HG02870 (cell line): ENCODE data around the gene SLC25A12.
A peak's percentile ranks its signal among the peaks of the same experiment; 100 is the strongest.

ENCODE experiments used
- ATAC-seq: cut with Tn5 transposase; IDR thresholded peaks from one replicate; pipeline ENCODE4 v1.9.1; 2021; ENCODE audit warnings: mild to moderate bottlenecking, moderate library complexity; ENCODE audit not compliant: unreplicated experiment

The SLC25A12 gene

DNA sequence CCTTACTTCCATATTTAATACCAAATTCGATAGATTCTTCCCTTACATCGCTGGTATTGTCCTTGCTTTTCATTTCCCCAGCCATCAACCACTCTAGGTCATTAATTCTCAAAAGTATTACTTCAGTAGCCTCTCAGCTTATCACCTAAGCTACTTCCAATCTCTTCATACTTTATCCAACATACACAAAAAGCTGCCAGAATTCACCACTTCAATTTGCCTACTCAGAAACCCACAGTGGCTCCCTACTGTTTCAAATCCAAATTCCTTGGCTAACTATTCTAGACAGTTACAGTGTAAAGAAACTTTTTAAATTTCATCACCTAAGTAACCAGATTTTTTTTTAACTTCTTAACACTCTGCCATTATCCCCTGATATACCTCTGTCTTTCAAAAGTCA lies 4.7 kb downstream of the SLC25A12 start:
- no peak for ATAC-seq

DNA sequence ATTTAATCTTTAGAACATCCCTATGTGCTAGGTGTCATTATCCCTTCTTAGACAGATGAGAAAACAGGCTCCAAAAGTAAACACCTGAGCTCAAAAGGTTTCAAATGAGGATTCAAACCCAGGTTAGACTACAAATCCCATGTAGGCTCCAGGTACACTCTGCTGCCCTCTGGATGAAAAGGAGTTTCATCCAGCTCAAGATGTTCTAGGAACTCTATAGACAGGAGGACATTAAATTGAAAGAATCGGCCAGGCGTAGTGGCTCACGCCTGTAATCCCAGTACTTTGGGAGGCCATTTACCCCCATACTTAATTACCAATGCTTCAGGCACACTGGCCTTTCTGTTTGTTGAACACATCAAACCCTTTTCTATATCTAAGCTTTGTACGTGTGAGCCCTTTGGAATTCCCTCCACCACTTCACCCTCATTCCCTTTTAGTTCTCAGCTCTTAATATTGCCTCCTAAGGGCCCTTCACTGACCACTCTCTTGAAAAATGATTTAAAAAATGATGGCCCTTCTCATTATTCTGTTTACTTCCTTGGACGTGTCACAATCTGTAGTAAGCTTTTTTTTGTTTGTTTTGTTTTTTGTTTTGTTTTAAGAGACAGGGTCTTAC lies 10.7 kb downstream of the SLC25A12 start:
- ATAC-seq, result no peak

DNA sequence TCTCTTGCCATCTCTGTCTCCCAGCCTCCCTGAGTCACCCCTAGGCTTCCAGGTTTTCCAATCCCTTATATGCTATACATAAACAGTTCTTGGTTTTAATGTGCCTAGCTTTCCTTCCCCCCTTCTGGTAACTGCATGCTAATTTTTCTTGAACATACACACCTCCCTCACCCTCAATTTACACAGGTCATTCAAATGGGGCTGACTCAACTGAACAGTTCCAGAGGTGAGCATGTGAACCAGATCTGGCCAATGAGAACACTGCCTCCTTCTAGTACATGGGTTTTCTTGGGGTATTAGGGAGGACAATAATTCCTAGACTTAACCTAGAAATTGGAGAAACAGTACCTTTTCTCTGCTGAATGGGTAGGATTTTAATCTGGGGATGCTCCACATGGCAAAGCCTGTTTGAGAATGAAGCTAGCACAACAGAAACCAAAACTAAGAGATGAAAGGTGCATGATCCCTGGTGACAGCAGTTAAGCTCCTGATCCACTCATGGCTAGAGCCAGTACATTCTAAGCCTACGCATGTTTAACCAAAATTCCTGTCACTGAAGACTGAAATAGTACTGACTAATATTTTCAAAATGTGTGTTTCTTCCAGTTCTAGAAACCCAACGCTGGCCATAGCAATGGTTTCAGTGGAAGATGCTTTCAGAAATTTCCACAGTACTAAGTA lies 11.8 kb downstream of the SLC25A12 start:
- no peak for ATAC-seq

DNA sequence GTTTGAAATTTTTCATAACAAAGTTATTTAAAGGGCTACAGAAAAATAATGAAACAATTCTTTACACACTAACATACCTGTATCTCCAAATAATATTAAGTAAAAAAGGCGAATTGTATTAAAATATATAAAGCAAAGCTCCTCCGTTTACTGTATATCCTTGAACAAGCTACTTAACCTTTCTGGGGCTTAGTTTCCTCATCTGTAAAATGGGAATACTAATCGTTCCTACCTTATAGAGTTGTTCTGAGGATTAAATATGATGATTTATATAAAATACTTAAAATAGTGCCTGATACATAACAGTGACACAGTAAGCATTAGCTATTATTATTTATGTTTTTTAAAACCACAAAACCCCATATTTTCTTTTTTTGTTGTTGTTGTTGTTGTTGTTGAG lies 13.3 kb downstream of the SLC25A12 start:
- ATAC-seq, result no peak

DNA sequence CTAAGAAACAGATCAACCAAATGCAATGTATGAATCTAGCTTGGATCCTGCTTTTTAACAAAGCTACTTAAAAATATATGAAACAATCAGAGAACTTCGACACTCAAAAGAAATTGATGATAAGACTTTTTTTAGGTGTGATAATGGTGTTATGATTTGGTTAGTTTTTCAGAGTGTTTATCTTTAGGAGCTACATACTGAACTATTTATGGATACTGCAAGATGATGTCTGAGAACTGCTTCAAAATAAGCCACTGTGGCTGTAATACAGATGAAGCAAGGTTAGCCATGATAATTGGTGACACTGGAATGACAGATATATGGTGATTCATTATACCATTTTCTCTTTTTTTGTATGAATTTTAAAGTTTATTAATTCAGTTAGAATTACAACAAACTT lies 14.2 kb downstream of the SLC25A12 start:
- ATAC-seq, result no peak

DNA sequence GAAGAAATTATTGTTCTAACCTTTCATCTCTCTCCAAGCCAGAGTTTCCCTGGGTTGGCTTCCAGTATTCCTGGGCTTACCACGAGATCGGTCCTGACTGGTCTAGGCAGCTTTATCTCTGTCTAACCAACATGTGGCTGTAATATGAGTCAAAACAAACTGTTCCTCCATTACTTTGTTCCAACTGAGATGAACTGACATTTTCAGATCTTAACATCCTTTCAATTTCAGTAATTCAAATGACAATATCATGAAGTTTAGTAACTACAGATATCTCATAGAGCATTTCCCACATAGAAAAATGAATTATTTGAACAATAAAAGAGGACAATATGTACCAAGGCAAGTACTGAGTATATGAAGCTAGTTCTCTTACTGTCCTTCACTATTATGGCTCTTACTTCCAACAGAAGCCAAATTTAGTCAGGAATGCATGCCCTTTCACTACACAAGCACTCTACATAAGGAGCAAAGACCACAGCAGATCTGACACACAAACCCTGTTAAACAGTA lies 15.5 kb downstream of the SLC25A12 start:
- ATAC-seq, result peak; percentile 47

DNA sequence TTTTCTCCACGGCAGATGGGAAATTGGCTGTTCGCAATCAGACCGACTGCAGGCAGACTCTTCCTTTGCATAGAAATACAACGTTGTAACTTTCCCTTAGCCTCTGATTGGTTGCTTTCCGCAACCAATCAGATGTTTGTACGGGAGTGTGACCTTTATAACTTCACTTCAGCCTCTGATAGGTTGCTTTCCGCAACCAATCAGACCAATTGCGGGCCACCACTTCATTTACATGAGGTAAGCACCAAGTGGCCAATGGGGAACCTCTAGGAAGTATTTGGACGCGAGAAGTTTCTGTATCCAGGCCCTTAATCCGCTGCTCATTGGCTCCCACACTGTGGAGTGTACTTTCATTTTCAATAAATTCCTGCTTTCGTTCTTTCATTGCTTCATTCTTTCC lies 19.1 kb downstream of the SLC25A12 start:
- ATAC-seq, result no peak

DNA sequence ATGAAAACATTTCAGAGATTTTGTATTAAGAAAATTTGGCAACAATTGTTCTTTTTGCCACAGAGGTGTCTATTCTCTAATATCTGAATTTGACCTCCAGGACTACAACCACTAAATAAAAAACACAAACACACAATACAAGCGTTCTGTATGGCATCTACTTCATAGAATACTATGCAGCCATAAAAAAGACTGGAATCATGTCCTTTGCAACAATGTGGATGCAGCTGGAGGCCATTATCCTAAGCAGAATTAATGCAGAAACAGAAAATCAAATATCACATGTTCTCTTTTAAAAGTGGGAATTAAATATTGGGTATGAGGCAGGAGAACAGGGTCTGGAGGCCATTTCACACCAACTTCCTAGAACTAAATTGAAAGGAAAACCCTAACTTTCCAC lies 19.5 kb downstream of the SLC25A12 start:
- no peak for ATAC-seq

DNA sequence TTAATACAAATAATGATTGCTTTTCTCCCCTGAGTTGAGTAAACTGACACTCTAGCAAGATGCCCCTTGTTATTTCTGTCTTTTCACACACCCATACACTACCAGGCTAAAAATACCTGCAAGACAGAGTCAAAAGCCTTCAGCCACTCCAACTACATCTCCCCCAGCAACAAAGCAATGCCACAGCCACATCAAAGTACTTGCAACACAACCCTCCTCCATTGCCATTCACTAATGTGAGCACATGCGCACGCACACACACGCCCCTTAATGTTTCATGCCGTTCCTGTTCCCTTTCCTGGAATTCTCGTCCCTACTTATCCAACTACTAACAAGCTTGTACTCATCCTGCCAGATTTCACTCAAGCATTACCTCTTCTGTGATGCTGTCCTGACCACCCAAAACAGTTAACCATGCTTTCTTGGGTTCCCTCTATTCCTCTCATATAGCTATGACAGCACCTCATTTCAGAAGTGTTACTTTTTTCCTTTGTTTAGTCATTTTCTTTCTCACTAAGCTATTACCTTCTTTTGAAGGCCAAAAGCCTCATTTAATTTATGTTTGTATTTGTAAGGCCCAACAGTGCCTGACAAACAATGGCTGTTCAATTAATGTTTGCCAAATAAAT lies 29.6 kb downstream of the SLC25A12 start:
- ATAC-seq, result no peak

DNA sequence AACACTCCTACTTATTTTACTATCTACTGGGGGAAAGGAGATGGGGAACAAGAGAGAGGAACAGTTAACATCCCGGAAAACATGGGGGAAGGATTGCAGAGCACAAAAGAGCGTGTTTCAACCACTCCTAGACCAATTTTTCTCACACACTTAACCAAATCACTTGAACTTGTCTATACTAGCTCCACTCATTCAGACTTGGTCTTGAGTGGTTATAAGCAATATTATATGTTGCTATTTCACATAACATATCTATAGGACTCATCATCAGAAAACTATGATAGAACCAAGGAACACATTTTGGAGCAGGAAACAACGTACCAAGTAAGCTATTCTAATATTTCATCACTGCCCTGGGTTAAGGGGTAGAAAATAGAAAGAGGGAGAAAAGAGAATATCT lies 31.5 kb downstream of the SLC25A12 start:
- no peak for ATAC-seq

DNA sequence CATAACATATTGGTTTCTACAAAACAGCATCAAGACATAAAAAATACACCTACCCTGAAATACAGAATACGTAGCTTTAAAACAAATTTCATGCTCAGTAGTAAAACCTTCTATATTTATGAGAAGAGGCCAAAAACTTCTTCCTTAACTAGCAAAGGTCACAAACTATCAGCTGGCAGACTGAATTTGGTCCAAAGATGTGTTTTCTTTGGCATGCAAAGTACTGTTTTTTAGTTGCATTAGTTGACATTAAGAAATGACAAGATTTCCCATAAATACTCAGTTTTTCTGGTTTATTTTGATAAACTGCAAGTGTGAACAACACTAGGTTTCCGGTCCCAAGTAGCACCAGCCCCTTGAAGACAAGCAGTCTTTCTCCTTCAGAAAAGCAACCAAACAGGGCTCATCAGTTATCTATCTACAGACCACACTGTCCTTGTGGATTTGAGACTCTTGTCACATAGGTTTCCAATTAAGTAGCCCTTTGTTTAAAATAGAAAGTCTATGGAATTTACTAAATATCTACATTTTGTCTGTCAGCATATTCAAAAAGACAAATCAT lies 35.6 kb downstream of the SLC25A12 start:
- no peak for ATAC-seq

DNA sequence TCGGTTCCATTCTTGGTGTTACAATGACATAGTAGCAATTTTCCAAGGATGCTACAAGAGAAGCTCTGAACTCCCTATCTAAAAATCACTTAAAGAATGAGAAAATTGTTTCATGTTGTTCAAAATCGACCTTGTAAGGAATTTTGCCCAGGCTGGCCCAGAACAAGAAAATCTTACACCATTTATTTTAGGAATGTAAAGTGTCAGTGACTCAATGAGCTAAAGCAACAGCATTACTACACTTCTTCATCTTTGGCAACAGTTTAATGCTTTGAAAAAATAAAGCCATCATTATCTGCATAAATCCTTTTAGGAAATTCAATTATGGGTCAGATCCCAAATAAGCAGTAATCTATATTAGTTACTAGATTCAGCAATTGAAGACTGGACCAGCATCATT lies 38.6 kb downstream of the SLC25A12 start:
- ATAC-seq, result no peak

DNA sequence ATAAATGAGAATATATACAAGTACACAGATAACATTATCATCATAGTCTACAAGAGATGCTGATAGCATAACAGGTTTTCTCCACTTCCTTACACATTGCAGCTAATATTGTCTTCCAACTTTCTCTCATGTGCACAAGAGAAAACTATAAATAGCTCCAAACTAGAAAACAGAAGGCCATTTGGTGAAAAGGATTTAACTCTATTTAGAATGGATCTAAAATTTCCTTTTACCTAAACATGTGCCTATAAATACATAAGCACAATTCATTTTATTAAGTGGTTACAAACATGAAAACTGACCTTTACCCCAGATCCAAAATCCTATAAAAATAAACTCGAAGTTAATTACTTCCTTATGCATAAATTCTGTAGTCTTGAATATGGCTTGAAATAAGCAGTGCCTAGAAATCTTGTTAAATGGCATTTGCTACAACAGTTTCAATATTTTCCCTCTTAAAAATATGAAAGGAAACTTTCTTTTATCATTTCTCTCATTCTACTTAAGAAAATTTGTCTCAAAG lies 41.6 kb downstream of the SLC25A12 start:
- no peak for ATAC-seq

DNA sequence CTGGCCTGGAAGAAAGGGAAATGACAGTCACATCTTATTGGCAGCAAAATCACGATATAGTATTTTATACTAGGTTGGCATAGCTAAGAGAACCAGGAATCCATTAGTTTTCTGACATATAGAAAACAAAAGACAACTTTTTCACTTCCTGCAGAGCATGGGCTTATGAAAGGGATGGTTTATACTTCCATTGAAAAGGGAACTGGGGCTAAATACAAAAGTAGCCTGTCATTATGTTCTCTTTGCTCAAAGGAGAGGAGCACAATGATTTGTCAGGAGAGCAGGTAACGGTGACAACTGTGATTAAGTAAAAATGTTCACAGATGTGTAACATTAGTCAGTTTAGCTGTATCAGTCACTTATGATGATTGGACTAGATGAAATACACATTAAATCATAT lies 46.4 kb downstream of the SLC25A12 start:
- ATAC-seq, result no peak

DNA sequence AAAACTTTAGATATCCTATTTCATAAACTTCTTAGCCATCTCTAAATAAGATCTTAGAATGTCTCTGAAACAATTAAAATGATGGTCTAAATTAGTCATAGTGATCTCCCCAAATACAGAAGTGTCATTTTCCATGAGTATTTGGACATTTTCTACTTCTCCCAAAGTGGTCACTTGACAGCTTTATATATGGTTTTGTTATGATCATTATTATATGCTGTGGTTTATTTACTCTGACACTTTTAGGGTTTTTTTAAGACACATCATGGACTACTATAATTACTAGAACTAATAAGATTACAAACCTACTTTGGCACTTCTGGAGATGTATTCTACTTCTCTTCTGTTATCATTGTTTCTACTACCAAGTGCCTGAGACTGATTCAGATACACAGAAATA lies 47.1 kb downstream of the SLC25A12 start:
- no peak for ATAC-seq

DNA sequence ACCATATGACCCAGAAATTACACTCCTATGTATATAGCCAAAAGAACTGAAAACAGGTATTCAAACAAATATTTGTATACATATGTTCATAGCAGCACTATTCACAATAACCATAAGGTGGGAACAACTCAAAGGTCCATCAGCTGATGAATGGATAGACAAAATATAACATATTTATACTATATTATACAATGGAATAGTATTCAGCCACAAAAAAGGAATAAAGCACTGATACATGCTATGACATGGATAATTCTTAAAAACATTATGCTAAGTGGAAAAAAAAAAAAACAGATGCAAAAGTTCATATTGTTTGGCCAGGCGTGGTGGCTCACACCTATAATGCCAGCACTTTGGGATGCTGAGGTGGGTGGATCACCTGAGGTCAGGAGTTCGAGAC lies 52.0 kb downstream of the SLC25A12 start:
- no peak for ATAC-seq

DNA sequence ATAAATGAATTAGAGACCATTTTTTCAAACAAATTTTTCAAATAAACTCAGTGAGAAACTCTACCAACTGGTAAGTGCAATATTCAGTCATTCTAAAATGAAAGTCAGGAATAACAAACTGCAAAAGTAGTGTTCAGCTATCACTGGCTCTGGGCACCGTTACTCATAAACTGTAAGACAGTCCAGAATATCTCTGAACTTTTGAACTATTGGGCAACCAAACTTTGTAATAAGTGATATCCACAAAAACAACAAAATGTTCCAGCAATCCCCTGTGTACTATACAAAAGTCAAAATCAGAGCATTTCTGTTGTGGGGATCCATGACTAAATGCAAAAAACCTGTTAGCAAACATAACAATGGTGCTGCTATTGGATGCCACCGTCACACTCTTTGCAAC lies 56.3 kb downstream of the SLC25A12 start:
- ATAC-seq, result no peak

DNA sequence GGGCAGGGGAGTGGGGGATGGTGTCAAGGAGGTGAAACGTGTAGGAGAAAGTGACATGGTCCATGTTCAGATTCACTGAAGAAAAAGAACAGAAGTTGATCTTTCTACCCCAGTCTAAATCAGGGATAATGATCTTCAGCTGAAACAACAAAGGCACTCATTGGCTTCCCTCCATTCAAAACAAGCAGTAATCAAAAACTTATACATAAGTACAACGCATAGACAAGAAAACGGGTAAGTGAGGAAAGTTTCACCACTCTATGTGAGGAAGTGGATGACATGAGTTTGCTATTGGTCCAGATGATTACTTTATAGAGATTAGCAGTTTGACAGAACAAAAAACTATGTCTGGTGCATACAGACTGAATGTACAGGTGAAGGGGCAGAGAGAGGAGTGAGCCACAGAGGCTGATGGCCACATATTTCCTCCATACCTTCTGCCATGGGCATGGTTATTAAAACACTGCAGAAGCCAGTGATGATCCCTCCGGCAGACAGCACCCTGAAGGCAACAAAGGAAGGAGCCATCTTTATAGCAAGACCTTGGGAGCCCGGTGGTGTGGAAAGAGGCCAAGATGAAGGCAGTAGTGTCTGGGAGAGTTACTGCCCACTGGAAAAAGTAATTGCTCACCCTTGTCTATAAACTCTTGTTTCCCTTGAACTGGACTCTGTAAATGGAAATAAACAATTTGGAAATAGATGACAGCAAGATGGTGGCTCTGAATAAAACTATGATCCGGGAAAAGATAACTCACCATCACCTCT lies 57.7 kb downstream of the SLC25A12 start:
- ATAC-seq, result no peak

DNA sequence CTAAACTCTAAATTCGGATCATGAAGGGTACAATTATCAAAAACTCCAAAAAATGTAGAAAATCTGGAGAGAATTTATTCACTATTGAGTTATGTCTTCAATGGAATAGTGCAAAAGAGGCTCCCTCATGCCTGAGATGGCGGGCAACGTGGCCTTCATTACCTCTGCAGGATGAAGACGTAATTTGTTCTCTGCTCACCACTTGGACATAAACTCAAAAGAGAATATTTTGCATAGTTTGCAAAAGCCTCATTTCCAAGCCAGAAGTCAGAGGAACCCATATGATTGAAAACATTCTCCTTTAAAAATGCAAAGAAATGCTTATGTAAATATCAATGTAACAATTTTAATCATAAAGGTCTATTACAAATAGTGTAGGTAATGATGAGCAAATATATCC lies 58.7 kb downstream of the SLC25A12 start:
- ATAC-seq, result no peak

DNA sequence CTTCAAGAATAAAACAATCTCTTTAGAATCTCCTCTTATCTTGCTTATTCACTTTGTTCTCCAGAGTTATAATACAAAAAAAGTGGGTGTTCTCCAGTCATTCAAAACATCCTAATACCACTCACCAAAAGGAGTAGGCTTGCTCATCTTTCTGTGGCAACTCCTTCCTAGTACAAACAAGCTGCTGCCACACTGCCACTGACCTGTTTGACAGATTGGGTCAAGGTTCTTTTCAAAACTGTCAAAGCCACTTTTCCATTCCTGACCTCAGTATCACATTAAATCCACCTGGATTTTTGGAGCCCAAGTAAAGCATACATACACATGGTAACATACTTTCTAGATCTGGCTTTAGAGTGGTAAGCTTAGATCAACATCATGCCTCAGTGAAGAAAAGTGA lies 59.8 kb downstream of the SLC25A12 start:
- ATAC-seq, result no peak

DNA sequence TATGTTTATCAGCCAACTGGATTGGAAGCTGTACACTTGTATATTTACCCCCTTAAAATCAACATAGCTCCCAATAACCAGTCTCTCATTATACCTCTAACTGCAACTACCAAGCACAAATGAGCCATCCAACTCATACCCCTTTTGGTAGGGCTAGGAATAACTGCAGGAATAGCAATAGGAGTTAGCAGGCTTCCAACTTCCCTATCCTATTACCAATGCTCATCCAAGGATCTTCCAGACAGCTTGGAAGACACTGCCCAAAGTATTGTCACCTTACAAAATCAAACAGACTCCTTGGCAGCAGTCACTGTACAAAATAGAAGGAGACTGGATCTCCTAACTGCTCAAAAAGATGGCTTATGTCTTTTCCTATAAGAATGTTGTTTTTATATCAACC lies 61.6 kb downstream of the SLC25A12 start:
- ATAC-seq, result no peak
